H9 (cell line): Measurements from ENCODE around the gene CDK2. TPM values are rescaled to one million over a fixed set of nuclear protein-coding genes. Genes with fewer than 3 reads are reported as not detected.

Experiments
- DNase-seq: peaks from one replicate; pipeline ENCODE4 v3.0.0-alpha.2; 2017
- H2AFZ ChIP-seq: one replicate; pipeline ENCODE4 v1.6.1; 2013; ENCODE audit warnings: mild to moderate bottlenecking, low read length, control low read depth, moderate library complexity
- H2AK5ac ChIP-seq: 2 replicates; pipeline ENCODE4 v1.6.1; 2013; ENCODE audit warnings: low read length, control low read depth, mixed read lengths; ENCODE audit not compliant: insufficient read length
- H2BK120ac ChIP-seq: one replicate; pipeline ENCODE4 v1.6.1; 2013; ENCODE audit warnings: low read depth, mild to moderate bottlenecking, low read length, control low read depth, inconsistent platforms; ENCODE audit not compliant: poor library complexity, severe bottlenecking
- H2BK12ac ChIP-seq: 2 replicates; pipeline ENCODE4 v1.6.1; 2013; ENCODE audit warnings: low read length, control low read depth, mixed read lengths, low read depth; ENCODE audit not compliant: insufficient read length
- H2BK15ac ChIP-seq: 2 replicates; pipeline ENCODE4 v1.6.1; 2013; ENCODE audit warnings: low read depth, low read length, control low read depth
- H2BK20ac ChIP-seq: one replicate; pipeline ENCODE4 v1.6.1; 2013; ENCODE audit warnings: low read depth, mild to moderate bottlenecking, low read length, control low read depth, inconsistent platforms; ENCODE audit not compliant: poor library complexity, severe bottlenecking
- H2BK5ac ChIP-seq: 2 replicates; pipeline ENCODE4 v1.6.1; 2013; ENCODE audit warnings: low read length, control low read depth, mixed read lengths; ENCODE audit not compliant: insufficient read length
- H3K14ac ChIP-seq: 2 replicates; pipeline ENCODE4 v1.6.1; 2013; ENCODE audit warnings: low read length, control low read depth; ENCODE audit not compliant: insufficient read depth
- H3K18ac ChIP-seq: 2 replicates; pipeline ENCODE4 v1.6.1; 2013; ENCODE audit warnings: low read depth, mild to moderate bottlenecking, mixed read lengths, low read length, control low read depth; ENCODE audit not compliant: insufficient read length
- H3K23ac ChIP-seq: 2 replicates; pipeline ENCODE4 v1.6.1; 2013; ENCODE audit warnings: low read length, control low read depth, mixed read lengths, low read depth; ENCODE audit not compliant: insufficient read length
- H3K23me2 ChIP-seq: 2 replicates; pipeline ENCODE4 v1.6.1; 2013; ENCODE audit warnings: low read depth, mild to moderate bottlenecking, mixed read lengths, low read length, control low read depth; ENCODE audit not compliant: insufficient read length, poor library complexity, severe bottlenecking
- H3K27ac ChIP-seq: 2 replicates; pipeline ENCODE4 v1.5.1; 2013; ENCODE audit warnings: low read length, control low read depth, mixed read lengths, low read depth; ENCODE audit not compliant: insufficient read length
- H3K27me3 ChIP-seq: 2 replicates; pipeline ENCODE4 v1.6.1; 2013; ENCODE audit warnings: low read length, control low read depth, inconsistent platforms; ENCODE audit not compliant: insufficient read depth
- H3K4ac ChIP-seq: 2 replicates; pipeline ENCODE4 v1.6.1; 2013; ENCODE audit warnings: low read depth, mild to moderate bottlenecking, control low read depth, inconsistent platforms, low read length, moderate library complexity
- H3K4me1 ChIP-seq: 2 replicates; pipeline ENCODE4 v1.6.1; 2013; ENCODE audit warnings: low read length, control low read depth, inconsistent platforms; ENCODE audit not compliant: insufficient read depth
- H3K4me2 ChIP-seq: 2 replicates; pipeline ENCODE4 v1.6.1; 2013; ENCODE audit warnings: low read length, control low read depth, mixed read lengths; ENCODE audit not compliant: insufficient read length, insufficient read depth
- H3K56ac ChIP-seq: 2 replicates; pipeline ENCODE4 v1.6.1; 2013; ENCODE audit warnings: low read depth, mild to moderate bottlenecking, mixed read lengths, low read length, control low read depth; ENCODE audit not compliant: insufficient read length
- H3K79me1 ChIP-seq: 2 replicates; pipeline ENCODE4 v1.6.1; 2013; ENCODE audit warnings: low read depth, mild to moderate bottlenecking, moderate library complexity, low read length, control low read depth, inconsistent platforms; ENCODE audit not compliant: insufficient read depth, poor library complexity, severe bottlenecking
- H3K79me2 ChIP-seq: 2 replicates; pipeline ENCODE4 v1.6.1; 2013; ENCODE audit warnings: low read length, control low read depth, inconsistent platforms; ENCODE audit not compliant: insufficient read depth
- H3K9ac ChIP-seq: 2 replicates; pipeline ENCODE4 v1.6.1; 2013; ENCODE audit warnings: low read length, control low read depth, mixed read lengths; ENCODE audit not compliant: insufficient read length; ENCODE audit errors: extremely low read depth
- H3K9me3 ChIP-seq: one replicate; pipeline ENCODE4 v1.6.1; 2013; ENCODE audit warnings: low read depth, low read length, inconsistent platforms; ENCODE audit not compliant: control insufficient read depth
- H3T11ph ChIP-seq: one replicate; pipeline ENCODE4 v1.6.1; 2013; ENCODE audit warnings: mild to moderate bottlenecking, low read length, control low read depth, inconsistent platforms
- H4K20me1 ChIP-seq: one replicate; pipeline ENCODE4 v1.6.1; 2013; ENCODE audit not compliant: control insufficient read depth, insufficient read length, insufficient read depth
- H4K5ac ChIP-seq: 2 replicates; pipeline ENCODE4 v1.6.1; 2013; ENCODE audit warnings: low read depth, mild to moderate bottlenecking, mixed read lengths, low read length, control low read depth; ENCODE audit not compliant: insufficient read length
- H4K8ac ChIP-seq: replicated peaks from 2 replicates; pipeline ENCODE4 v1.6.1; 2013; ENCODE audit warnings: low read length, control low read depth, mixed read lengths, low read depth; ENCODE audit not compliant: insufficient read length
- H4K91ac ChIP-seq: 2 replicates; pipeline ENCODE4 v1.6.1; 2013; ENCODE audit warnings: low read depth, mild to moderate bottlenecking, moderate library complexity, mixed read lengths, low read length, control low read depth; ENCODE audit not compliant: insufficient read length
- H3K27ac Mint-ChIP-seq, 3 experiments: 2 replicates in 2 of 3; 3 replicates in 1 of 3; pipeline ENCODE4 v1.8.0; 2020 to 2021; ENCODE audit warnings: mixed read lengths in 3 of 3, mild to moderate bottlenecking in 1 of 3, moderate library complexity in 1 of 3
- H3K27me3 Mint-ChIP-seq: 2 replicates; pipeline ENCODE4 v1.8.0; 2021; ENCODE audit warnings: low read depth, mild to moderate bottlenecking, moderate library complexity, mixed read lengths
- H3K36me3 Mint-ChIP-seq, 3 experiments: 2 replicates in 2 of 3; 3 replicates in 1 of 3; pipeline ENCODE4 v1.8.0; 2020 to 2021; ENCODE audit warnings: low read depth in 3 of 3, mixed read lengths in 3 of 3; ENCODE audit not compliant: insufficient read depth in 1 of 3
- H3K4me1 Mint-ChIP-seq, 2 experiments: 2 replicates each; pipeline ENCODE4 v1.8.0; 2020; ENCODE audit warnings: mixed read lengths in 2 of 2
- H3K4me3 Mint-ChIP-seq, 2 experiments: 2 replicates in 1 of 2; 3 replicates in 1 of 2; pipeline ENCODE4 v1.8.0; 2020 to 2021; ENCODE audit warnings: mild to moderate bottlenecking in 2 of 2, mixed read lengths in 2 of 2, moderate library complexity in 1 of 2
- H3K9me3 Mint-ChIP-seq, 2 experiments: 2 replicates in 1 of 2; 3 replicates in 1 of 2; pipeline ENCODE4 v1.8.0; 2020; ENCODE audit warnings: mild to moderate bottlenecking in 2 of 2, mixed read lengths in 2 of 2, moderate library complexity in 1 of 2
- WGBS: extraction: QIAGEN DNeasy Blood & Tissue Kit; methylation state at CpG from one replicate; pipeline ENCODE4 v1.1.7; 2013; ENCODE audit warnings: missing lambda C conversion rate, low lambda C conversion rate, mixed read lengths; ENCODE audit not compliant: insufficient read length; ENCODE audit errors: extremely low coverage; 5-methylcytosine and 5-hydroxymethylcytosine counted together
- total RNA-seq: library from RNA; stranded (reverse); gene quantifications from 2 replicates; pipeline ENCODE4 v1.2.1, GENCODE V29; 2021
- TF ChIP-seq, protein P1 (sequence below): fragments of 200-600 bp; sonication (generic); conservative IDR thresholded peaks from 3 replicates; pipeline ENCODE4 v1.8.0; 2021; ENCODE audit warnings: antibody characterized with exemption, mild to moderate bottlenecking

CDK2 gene
- total RNA-seq, 1 experiment from 2014 or later = 60.8 TPM

DNA sequence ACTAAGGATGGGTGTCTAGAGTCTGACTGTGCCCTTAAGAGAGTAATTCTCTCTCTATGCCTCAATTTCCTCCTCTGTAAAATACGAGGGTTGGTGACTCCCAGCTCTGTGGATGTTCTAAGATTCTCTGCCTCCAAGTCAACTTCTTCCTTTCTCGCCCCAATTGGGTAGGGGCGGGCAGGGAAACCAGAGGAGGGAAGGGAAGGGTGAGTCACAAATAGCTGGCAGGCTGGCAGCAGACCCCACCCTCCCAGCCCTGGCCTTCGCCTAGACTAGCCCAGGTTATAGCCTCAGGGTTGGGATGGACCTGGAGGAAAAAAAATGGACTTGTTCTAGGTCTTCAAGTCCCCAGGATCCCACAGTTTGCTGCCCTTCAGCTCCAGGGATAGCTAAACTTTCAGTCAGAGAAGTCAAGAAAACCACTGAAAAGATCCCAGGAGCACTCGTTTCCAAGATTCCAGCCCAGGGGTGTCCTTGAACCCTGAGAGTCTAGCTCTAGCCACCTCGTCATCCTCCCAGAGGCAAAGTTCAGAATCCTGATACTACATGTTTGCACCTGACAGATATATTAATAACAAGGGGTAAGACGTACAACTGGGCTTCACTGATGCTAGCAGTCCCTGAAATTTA is 33.3 kb upstream of the CDK2 start:
- H4K5ac ChIP-seq = no peak overlapping the region
- DNase-seq = no peak
- H4K91ac ChIP-seq = no peak overlapping the region
- H3K18ac ChIP-seq = no peak overlapping the region
- peaks cover 4% of the 10 kb centered on the region; the same call in 1 of the 2 replicates for H3K27me3 ChIP-seq
- no peak overlapping the region for H3T11ph ChIP-seq
- H3K27ac ChIP-seq = no peak overlapping the region
- H2BK5ac ChIP-seq = no peak overlapping the region
- no peak overlapping the region for H2AFZ ChIP-seq
- H3K56ac ChIP-seq = no peak overlapping the region
- H3K14ac ChIP-seq = no peak overlapping the region
- H3K23ac ChIP-seq = no peak overlapping the region
- no peaks in the 10 kb centered on the region for H3K79me2 ChIP-seq
- Mint-ChIP-seq H3K27ac (no peak overlapping the region), H3K9me3 (no peaks in the 10 kb centered on the region; a peak in 1 of 5 replicates), H3K36me3 (no peaks in the 10 kb centered on the region; a peak in 1 of 7 replicates), H3K27me3 (peaks cover 32% of the 10 kb centered on the region), H3K4me1 (peaks cover 27 to 32% of the 10 kb centered on the region in 2 experiments), H3K4me3 (peak overlapping the region; percentile 82; a peak in 2 of 5 replicates)
- no peak overlapping the region for H2BK120ac ChIP-seq
- no peak overlapping the region for H2AK5ac ChIP-seq
- no peak overlapping the region for H3K4ac ChIP-seq
- no peak overlapping the region for H2BK15ac ChIP-seq
- no peak overlapping the region for H2BK20ac ChIP-seq
- no peak overlapping the region for H4K8ac ChIP-seq
- WGBS = no CpG with 5 or more reads among the region's 7 CpGs
- no peaks in the 10 kb centered on the region for H3K9me3 ChIP-seq
- H2BK12ac ChIP-seq = no peak overlapping the region
- H3K4me2 ChIP-seq = peak overlapping the region; percentile 88
- no peak overlapping the region for H3K9ac ChIP-seq
- peaks cover 6% of the 10 kb centered on the region; the same call in 1 of the 2 replicates for H3K4me1 ChIP-seq
- H4K20me1 ChIP-seq = no peaks in the 10 kb centered on the region
- H3K23me2 ChIP-seq = peaks cover 15% of the 10 kb centered on the region
- TF ChIP-seq, protein P1, sequence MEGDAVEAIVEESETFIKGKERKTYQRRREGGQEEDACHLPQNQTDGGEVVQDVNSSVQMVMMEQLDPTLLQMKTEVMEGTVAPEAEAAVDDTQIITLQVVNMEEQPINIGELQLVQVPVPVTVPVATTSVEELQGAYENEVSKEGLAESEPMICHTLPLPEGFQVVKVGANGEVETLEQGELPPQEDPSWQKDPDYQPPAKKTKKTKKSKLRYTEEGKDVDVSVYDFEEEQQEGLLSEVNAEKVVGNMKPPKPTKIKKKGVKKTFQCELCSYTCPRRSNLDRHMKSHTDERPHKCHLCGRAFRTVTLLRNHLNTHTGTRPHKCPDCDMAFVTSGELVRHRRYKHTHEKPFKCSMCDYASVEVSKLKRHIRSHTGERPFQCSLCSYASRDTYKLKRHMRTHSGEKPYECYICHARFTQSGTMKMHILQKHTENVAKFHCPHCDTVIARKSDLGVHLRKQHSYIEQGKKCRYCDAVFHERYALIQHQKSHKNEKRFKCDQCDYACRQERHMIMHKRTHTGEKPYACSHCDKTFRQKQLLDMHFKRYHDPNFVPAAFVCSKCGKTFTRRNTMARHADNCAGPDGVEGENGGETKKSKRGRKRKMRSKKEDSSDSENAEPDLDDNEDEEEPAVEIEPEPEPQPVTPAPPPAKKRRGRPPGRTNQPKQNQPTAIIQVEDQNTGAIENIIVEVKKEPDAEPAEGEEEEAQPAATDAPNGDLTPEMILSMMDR = no peak
- no peaks in the 10 kb centered on the region for H3K79me1 ChIP-seq
